Skin of body (tissue), 1 donor: ENCODE results near the gene EHF. TPM values are rescaled to one million over a fixed set of nuclear protein-coding genes. Genes with fewer than 3 reads are reported as not detected.

Source experiments
- total RNA-seq: library from RNA; depleted of rRNA; stranded (reverse); fragments of >200 nt; gene quantifications from one replicate; pipeline ENCODE4 v1.2.3, GENCODE V29; 2014

The EHF gene
- total RNA-seq, 1 donor from 2014 or later: 25.9 TPM

Other genes starting within 250 kb of the EHF start
- 101 TPM for gene CAT, start 182.2 kb upstream of the EHF start, total RNA-seq
- gene ELF5, start 107.3 kb upstream of the EHF start, total RNA-seq: 25.5 TPM